Stimulated activated CD4-positive, alpha-beta T cell treated with anti-CD3 and anti-CD28 coated beads, Interleukin-12 subunit alpha, Interleukin-12 subunit beta, amount 100 ng/mL, for 4 hours (primary cell): ENCODE measurements around the gene USP3.

Experiments
- DNase-seq: peaks from one replicate; pipeline ENCODE4 v3.0.0-alpha.2; 2020

Gene USP3

DNA sequence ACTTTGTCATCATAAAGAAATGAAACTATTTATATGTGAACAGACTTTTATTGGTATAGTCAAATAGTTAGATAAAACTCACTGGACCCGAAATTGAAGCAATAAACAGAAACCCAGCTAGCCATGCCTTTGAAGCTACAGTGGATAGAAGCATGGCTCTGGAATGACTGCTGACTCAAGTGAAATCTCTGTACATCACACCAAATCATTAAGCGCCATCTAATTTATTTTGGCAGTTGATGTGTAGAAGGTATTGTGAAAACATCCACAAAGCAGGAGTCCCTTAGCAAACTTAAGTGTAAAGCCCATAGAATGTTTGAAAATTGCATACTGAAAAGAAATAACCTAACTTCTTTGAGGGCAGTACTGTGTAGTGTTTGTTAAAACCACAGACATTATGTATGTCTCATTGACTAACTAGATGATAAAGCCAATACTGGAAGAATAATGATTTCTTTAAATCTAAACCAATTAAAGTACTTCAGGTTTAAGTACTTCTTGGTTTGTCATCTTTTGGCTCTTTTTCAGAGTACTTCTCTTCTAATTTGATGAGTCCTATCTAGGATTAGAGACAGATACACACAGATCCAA lies 50.0 kb downstream of the USP3 start:
- DNase-seq = no peak

DNA sequence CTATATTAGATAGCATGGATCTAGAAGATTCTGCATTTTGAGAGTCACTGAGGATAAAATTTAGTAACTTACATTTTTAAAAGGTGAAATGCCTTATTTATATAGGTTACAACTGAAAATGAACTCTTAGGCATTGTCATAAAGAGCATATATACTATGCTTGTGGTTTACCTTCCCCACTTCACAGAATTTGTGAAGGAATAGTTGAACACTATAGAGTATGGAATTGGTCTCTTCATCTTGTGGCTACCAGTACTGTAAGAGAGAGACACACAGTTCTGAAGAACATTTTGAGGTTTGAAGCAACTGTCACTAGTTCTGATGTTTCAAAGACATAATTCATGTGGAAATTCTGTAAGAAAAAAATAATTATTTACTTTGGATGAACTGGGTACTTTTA lies 51.1 kb downstream of the USP3 start:
- no peak for DNase-seq

DNA sequence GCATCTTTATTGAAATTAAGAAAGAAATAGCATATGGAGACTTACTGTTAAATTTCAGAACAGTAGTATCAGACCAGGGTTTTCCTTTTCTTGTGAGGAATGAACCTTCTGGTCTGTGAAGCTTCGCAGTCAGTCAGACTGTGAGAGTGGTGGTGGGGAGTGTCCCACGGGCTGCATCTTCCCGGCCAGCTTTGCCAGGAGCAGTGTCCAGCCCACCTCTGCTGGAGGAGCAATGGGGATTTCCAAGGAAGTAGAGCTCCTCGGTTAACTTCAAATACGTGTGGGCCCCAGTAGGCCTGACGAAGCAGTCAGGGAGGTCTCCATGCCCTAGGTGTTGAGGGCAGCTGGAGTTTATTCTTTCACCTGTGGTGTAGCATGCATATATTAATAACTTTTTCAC lies 51.9 kb downstream of the USP3 start:
- DNase-seq = no peak

GRCh38 chr15:63556736-63557135 lies 52.3 kb downstream of the USP3 start:
- no peak for DNase-seq

DNA sequence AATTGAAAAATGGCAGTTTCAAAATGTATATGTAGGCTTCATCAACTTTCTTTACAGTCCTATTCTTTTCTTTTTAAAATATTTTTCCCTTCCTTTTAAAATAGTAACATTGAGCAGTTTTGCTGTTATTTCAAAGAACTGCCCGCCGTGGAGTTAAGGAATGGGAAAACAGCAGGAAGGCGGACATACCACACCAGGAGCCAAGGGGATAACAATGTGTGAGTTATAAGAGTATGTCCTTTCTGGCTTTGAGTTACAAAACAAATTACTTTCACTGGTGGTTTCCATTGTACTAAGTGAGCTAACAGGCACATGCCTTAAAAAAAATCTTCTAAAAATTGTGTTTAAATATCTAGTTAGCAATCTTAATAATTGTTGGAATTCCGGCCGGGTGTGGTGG lies 55.4 kb downstream of the USP3 start:
- DNase-seq = no peak

DNA sequence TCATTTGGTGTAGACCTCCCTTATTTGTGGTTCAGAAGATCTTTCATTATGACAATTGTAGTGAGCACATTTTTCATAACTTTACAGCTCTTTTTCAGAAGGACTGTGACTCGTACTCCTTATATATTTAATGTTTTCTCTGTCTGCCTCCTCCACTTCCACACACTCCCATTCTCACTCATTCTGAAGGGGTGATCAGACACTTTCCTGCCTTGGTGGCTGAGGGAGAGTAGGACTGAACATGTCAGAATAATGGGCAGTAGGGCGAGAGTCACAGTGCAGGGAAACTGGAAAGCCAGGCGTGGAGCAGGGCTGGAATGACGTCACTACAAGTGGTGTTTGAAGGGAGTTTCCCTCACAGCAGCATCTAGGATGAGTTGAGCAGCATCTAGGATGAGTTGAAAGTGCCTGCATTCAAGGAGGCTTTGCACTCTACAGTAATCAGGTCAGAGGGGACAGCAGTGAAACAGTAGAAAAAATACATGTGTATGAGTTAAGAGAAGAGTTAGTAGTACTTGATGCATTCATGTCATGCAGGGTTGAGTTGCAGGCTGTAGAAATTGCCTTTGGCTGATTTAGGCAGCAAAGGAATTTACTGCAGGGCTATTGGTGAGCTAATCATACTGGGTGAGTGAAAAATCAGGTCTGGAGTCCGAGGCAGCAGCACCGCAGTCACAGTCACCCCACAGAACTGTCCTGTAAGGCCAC lies 56.5 kb downstream of the USP3 start:
- DNase-seq = peak; percentile 25

GRCh38 chr15:63564093-63564492 lies 59.7 kb downstream of the USP3 start:
- DNase-seq = no peak

DNA sequence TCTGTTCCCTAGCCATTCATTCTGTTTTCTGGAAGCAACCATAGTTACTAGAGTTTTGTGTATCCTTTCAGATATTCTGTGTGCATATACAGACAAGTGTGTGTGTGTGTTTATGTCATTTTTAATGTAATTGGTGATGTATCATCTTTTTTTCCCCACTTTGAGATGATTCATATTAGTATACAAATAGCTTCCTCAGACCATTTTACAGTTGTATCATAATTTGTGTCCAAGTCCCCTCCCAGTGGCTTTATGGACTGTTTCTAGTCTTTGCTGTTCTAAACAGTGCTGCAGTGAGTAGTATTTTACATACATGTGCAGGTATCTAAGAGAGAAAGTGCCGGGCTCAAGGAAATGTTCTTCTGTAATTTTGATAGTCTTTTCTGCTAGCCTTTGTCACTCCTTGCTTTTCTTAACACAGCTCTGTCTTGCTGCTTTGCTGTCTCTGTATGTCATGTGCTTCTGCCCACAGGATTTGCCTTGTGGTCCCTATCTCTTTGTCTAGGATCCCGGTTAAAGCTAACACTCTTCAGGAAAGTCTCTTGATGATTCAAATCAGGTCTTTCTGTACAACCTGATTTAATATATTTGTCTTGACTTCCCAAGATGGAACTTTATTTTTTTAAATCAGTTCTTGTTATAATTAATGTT lies 61.3 kb downstream of the USP3 start:
- DNase-seq = no peak

DNA sequence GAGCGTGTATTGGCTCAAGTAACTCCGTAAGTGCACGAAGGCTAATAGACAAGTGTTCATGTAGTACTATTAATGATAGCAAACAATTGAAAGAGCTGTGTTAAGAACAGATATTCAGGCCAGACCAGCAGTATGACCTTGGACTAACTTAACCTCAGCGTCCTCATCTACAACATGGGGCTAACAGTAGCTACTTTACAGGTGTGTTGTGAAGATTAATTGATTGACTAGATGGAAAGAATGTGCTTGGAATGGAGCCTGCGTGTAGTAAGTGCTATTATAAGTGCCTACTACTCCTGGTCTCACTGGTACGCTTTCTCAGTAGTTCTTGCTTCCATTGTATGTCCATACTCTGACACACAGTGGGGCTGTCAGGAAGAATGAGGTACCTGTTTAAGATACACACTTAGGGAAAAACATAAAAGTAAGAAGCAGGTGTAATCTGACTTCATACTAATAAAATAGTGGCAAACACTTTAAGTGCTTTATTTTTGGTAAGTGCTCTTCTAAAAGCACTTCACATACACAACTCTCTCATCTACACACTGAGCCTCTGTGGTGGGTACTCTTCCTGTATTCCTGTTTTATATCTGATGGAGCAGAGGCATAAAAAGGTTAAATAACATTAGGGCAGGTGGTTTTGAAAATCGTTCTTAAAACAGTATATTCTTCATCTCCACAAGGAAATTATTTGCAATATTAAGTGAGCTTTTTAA lies 68.5 kb downstream of the USP3 start:
- no peak for DNase-seq

DNA sequence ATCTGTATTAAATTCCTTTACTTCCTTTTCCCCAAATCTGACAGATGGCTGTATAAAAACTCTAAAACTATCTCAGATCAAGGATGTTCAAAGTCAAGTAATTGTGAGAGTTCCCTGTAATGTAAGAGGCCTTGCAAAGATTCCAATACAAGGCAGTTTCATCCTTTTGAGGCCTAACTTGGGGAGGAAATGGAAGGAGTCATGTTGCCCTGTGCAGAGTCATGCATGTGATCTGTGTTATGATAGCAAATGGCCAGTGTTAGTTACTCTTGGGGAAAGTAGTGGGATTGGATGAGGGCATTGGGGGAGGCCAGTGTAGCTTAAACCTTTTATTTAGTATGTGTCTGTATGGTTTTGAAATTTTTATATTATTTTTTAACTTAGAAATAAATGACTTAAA lies 69.1 kb downstream of the USP3 start:
- DNase-seq = no peak

GRCh38 chr15:63575312-63575711 lies 70.9 kb downstream of the USP3 start:
- no peak for DNase-seq

DNA sequence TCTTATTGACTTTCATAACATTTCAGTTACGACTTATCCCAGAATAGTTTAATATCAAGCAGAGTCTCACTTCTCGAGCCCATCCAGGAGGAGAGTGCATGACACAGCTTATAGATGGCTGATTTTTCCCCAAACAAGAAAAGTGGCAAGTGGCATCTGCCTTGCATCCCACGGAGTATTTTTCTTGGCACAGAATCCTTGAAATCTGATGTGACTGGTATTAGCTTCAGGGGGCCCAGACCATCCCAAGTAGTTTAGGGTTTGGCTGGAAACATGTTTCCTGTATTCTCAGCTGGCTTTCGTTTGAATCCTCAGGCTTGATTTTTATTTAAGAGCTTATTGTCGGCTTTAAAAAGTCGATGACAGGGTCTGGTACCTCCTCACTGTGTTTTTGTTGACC lies 72.0 kb downstream of the USP3 start:
- no peak for DNase-seq

- no peak for DNase-seq
Observed at GRCh38 chr15:63582179-63582578, 77.8 kb downstream of the USP3 start.

DNA sequence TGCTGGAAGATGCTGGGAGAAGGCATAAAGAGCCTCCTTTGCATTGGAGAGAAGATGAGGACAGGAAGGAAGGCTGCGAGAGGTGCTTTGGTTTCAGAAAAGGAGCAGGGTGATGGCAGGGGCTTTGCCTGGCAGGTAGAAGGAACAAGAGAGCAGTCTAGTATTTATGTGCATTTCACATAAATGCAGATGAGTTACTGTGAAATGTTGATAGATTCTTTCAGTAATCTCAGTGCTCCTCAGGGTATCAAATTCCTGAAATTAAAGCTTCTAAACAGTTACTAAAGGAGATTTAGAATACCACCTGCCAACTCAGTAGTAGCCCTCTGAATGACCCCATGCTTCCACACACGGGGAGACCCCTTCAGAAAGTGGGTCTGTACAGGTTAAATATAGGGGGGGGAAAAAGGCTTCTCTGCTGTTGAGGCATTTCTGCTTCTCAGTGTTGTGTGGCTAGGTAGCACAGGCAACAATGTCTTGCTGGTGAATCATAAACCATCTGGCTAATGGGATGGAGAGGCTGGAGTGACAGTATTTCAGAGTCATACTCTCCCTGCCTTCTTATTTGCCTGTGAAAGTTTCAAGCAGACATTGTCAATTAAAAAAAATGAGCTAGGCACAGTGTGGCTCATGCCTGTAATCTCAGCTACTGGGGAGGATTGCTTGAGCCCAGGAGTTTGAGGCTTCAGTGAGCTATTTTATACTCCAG lies 78.5 kb downstream of the USP3 start:
- no peak for DNase-seq

- DNase-seq = no peak
Observed at GRCh38 chr15:63586790-63587189, 82.4 kb downstream of the USP3 start.

GRCh38 chr15:63587527-63587926 lies 83.1 kb downstream of the USP3 start:
- DNase-seq = no peak

DNA sequence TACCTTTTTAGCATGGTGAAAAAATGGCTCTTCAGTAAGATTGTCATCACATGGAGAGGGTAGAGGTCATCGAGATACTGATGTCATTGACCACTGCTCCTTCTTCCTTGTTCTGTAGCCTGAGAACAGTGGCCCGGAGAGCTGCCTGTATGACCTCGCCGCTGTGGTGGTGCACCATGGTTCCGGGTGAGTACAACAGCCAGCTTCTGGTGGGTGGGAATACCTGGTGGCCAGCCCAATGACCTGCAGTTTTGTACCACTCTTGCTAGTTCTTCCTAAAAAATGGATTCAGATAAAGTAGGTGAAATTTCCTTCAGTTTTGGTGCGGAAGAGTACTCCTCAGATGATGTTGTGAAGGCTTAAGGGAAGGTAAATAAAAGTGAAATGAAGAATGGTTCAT lies 84.4 kb downstream of the USP3 start:
- DNase-seq = no peak

DNA sequence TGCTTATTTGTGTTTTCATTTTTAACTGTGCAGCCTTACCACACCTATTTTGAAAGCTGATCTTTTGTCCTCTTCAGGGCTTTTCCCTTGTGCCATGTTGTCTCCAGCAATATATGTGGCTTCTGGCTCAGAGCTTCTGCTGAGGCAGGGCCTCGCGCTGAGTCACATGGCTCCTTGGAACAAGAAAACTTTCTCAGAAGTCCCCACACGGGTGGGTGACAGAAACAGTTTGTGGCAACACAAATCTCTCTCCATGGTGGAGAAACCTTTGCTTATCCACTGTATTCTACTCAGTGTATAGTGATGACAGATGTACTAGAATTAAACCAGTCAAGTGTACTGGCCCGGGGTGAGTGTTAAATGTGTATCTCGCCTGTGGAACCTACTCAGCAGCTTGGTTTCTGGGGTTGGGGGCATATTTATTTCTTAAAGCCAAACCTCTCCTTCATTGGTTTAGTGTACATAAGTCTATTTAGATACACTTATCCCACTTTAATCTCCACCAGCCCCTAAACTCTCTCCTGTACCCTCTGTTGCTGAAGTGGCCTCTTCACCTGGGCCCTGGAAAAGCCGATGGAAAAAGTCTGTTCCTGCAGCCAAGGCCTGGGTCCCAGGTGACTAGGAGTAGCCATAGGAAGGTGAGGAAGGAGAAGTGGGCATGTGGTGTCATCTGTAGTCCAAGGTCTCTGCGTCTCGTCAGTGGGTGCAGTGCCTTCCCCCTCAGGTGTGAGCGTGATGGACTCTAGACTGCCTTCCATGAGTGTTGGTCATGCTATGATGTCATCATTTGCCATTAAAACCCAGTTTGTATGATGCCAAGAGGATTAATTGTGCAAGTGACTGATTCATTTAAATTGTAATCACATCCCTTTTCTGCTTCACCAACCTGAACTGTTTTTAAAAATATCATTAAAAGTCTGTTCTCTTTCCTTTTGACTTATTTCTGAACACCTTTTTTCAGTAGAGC lies 89.6 kb downstream of the USP3 start:
- peak; percentile 27 for DNase-seq

DNA sequence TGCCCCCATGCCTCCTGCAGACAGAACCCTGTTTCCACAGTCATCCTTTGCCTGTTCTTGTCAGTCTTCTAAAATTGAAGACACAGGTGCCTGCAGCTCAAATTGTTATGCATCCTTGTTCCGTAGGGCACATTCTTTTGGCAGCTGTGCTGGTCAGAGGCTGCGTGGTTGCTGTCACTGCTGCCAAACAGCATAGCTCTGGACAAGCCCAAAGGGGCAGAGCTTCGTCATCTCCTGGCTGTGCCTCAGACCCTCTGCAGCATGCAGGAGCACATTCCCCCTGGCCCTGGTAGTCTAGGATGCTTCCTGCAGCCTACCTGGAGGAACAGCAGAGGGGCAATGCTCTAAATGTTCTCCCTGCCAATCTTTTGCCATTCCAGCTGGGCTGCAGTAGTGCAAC lies 90.7 kb downstream of the USP3 start:
- DNase-seq = no peak

- no peak for DNase-seq
Observed at GRCh38 chr15:63595688-63596087, 91.3 kb downstream of the USP3 start.

GRCh38 chr15:63596676-63597037 lies 92.3 kb downstream of the USP3 start:
- no peak for DNase-seq
